ENCODE data around the gene CUL4A.

Gene CUL4A

DNA sequence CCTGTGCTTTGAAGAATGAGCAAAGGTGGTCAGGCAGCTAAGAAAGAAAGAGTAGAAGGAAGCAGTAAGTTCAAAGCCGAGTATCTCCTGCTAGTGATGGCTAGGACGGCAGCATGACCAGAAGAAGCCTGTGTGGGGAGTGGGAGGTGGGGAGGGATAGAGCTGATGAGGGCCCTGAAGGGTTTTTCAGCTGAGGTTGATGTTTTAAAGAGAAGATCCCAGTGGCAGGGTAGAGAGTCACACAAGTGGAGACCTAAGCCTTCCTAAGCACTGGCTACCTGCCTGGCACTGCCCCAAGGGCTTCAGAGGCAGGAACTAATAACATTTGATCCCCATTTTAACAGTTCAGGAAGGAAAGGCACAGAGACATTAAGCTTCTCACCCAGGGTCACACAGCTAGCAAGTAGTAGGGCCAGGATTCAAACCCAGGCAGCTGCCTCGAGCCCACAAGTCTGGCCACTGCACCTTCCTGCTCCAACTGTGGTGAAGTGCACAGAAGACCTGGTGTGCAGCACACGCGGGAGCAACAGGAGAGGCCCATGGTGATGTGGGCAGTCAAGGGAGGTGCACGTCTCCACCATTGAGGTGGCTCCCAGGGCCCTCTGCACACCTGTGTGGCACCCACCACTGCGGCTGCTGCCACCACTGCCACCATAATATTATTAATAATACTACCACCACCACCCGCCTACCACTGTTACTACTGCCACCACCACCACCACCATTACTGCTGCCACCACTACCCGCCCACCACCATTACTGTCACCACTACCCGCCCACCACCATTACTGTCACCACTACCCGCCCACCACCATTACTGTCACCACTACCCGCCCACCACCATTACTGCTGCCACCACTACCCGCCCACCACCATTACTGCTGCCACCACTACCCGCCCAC is 22.1 kb downstream of the CUL4A start:
- Histone ChIP-seq H3K4me1 (ENCODE audit: insufficient read depth, low read length, severe bottlenecking) (no peaks in the 10 kb centered on the region), H3K9me3 (ENCODE audit: low read length) (no peaks in the 10 kb centered on the region), H2AFZ (ENCODE audit: low read length) (no peak overlapping the region), H3K4me2 (ENCODE audit: low read length) (no peak overlapping the region), H4K20me1 (ENCODE audit: insufficient read depth, low read length) (no peaks in the 10 kb centered on the region), H3K36me3 (ENCODE audit: insufficient read depth, low read length) (peaks cover 86% of the 10 kb centered on the region), H3K9ac (ENCODE audit: low read length) (no peak overlapping the region), H3K9me2 (ENCODE audit: low read depth, low read length) (no peaks in the 10 kb centered on the region), H3K27ac (ENCODE audit: low read depth, low read length, poor library complexity, severe bottlenecking) (no peak overlapping the region), H3F3A (ENCODE audit: insufficient read depth, low read length) (no peaks in the 10 kb centered on the region), H3K4me3 (ENCODE audit: low read depth, low read length, poor library complexity, severe bottlenecking) (no peak overlapping the region), H3K79me2 (ENCODE audit: insufficient read depth, low read length) (no peaks in the 10 kb centered on the region), H3K27me3 (ENCODE audit: insufficient read depth, low read length) (no peaks in the 10 kb centered on the region)
- TF ChIP-seq, protein P1, sequence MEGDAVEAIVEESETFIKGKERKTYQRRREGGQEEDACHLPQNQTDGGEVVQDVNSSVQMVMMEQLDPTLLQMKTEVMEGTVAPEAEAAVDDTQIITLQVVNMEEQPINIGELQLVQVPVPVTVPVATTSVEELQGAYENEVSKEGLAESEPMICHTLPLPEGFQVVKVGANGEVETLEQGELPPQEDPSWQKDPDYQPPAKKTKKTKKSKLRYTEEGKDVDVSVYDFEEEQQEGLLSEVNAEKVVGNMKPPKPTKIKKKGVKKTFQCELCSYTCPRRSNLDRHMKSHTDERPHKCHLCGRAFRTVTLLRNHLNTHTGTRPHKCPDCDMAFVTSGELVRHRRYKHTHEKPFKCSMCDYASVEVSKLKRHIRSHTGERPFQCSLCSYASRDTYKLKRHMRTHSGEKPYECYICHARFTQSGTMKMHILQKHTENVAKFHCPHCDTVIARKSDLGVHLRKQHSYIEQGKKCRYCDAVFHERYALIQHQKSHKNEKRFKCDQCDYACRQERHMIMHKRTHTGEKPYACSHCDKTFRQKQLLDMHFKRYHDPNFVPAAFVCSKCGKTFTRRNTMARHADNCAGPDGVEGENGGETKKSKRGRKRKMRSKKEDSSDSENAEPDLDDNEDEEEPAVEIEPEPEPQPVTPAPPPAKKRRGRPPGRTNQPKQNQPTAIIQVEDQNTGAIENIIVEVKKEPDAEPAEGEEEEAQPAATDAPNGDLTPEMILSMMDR (IDR thresholded peaks at IDR 0.05; ENCODE audit: low read length) = no peak
- TF ChIP-seq EZH2 (IDR thresholded peaks at IDR 0.05; ENCODE audit: borderline replicate concordance, low read length) = no peak

- no peak for TF ChIP-seq EZH2 (IDR thresholded peaks at IDR 0.05; ENCODE audit: borderline replicate concordance, low read length)
- TF ChIP-seq, protein P1 (IDR thresholded peaks at IDR 0.05; ENCODE audit: low read length) = no peak
- no peak overlapping the region for H3K4me3 ChIP-seq (ENCODE audit: low read depth, low read length, poor library complexity, severe bottlenecking)
- no peaks in the 10 kb centered on the region for H3F3A ChIP-seq (ENCODE audit: insufficient read depth, low read length)
- H3K27ac ChIP-seq (ENCODE audit: low read depth, low read length, poor library complexity, severe bottlenecking) = no peak overlapping the region
- H3K79me2 ChIP-seq (ENCODE audit: insufficient read depth, low read length) = no peaks in the 10 kb centered on the region
- no peaks in the 10 kb centered on the region for H3K27me3 ChIP-seq (ENCODE audit: insufficient read depth, low read length)
- H3K4me2 ChIP-seq (ENCODE audit: low read length) = no peak overlapping the region
- H2AFZ ChIP-seq (ENCODE audit: low read length) = no peak overlapping the region
- no peak overlapping the region for H3K9ac ChIP-seq (ENCODE audit: low read length)
- H3K4me1 ChIP-seq (ENCODE audit: insufficient read depth, low read length, severe bottlenecking) = no peaks in the 10 kb centered on the region
- H3K36me3 ChIP-seq (ENCODE audit: insufficient read depth, low read length) = peaks cover 86% of the 10 kb centered on the region
- no peaks in the 10 kb centered on the region for H3K9me3 ChIP-seq (ENCODE audit: low read length)
- H3K9me2 ChIP-seq (ENCODE audit: low read depth, low read length) = no peaks in the 10 kb centered on the region
- H4K20me1 ChIP-seq (ENCODE audit: insufficient read depth, low read length) = no peaks in the 10 kb centered on the region
Observed at GRCh38 chr13:113232208-113233003, 23.0 kb downstream of the CUL4A start.

DNA sequence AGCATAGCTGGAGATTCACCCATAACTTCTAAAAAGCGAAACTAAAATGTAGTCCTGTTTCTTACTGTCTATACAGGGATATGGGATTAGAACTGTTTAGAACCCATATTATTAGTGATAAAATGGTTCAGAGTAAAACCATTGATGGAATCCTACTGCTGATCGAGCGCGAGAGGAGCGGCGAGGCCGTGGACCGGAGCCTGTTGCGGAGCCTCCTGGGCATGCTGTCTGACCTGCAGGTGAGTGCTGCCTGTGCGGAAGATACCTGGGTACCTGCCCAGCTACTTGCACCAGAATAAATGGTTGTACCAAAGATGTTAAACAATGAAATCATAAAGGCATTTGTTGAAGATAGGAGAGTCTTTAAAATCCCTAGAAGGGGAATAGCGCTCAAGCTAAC is 23.7 kb downstream of the CUL4A start:
- TF ChIP-seq, protein P1 (IDR thresholded peaks at IDR 0.05; ENCODE audit: low read length) = no peak
- TF ChIP-seq EZH2 (IDR thresholded peaks at IDR 0.05; ENCODE audit: borderline replicate concordance, low read length) = no peak
- no peaks in the 10 kb centered on the region for H3K79me2 ChIP-seq (ENCODE audit: insufficient read depth, low read length)
- H3K4me3 ChIP-seq (ENCODE audit: low read depth, low read length, poor library complexity, severe bottlenecking) = no peak overlapping the region
- H4K20me1 ChIP-seq (ENCODE audit: insufficient read depth, low read length) = no peaks in the 10 kb centered on the region
- no peak overlapping the region for H3K9ac ChIP-seq (ENCODE audit: low read length)
- no peaks in the 10 kb centered on the region for H3K27me3 ChIP-seq (ENCODE audit: insufficient read depth, low read length)
- H3K9me2 ChIP-seq (ENCODE audit: low read depth, low read length) = no peaks in the 10 kb centered on the region
- no peaks in the 10 kb centered on the region for H3K4me1 ChIP-seq (ENCODE audit: insufficient read depth, low read length, severe bottlenecking)
- H3K4me2 ChIP-seq (ENCODE audit: low read length) = no peak overlapping the region
- no peak overlapping the region for H2AFZ ChIP-seq (ENCODE audit: low read length)
- H3K36me3 ChIP-seq (ENCODE audit: insufficient read depth, low read length) = peaks cover 88% of the 10 kb centered on the region
- H3F3A ChIP-seq (ENCODE audit: insufficient read depth, low read length) = no peaks in the 10 kb centered on the region
- H3K9me3 ChIP-seq (ENCODE audit: low read length) = no peaks in the 10 kb centered on the region
- no peak overlapping the region for H3K27ac ChIP-seq (ENCODE audit: low read depth, low read length, poor library complexity, severe bottlenecking)
